HCT116 (cell line): ENCODE results near the gene RNF125. TPM values are rescaled to one million over a fixed set of nuclear protein-coding genes. Genes with fewer than 3 reads are reported as not detected.

Source experiments
- ATAC-seq: fragments of 200-7000 bp; cut with Tn5 transposase; 2 replicates; pipeline ENCODE4 v1.9.1; 2020; ENCODE audit warnings: mild to moderate bottlenecking, moderate library complexity
- BruUV-seq: library from RNA; stranded (reverse); fragments of 400-500 nt; replicated peaks from 2 replicates; lab custom pipeline; 2021; lab: Mats Ljungman, UMichigan
- CTCF ChIA-PET: fragments of 300-600 bp; sonication (Branson Sonifier 250); formaldehyde crosslinking; loops from one replicate; lab custom pipeline; 2021; ENCODE audit warnings: antibody characterized with exemption; lab: Charles Lee
- POLR2A ChIA-PET: fragments of 300-600, 350-600 bp; sonication (Branson Sonifier 250); formaldehyde crosslinking; loops from one replicate; lab custom pipeline; 2021; ENCODE audit warnings: antibody characterized with exemption; lab: Charles Lee
- RAD21 ChIA-PET, 2 experiments: fragments of 300-600 bp; sonication (Branson Sonifier 250); formaldehyde crosslinking; loops; one replicate each; lab custom pipeline; 2023; ENCODE audit warnings: low total read pairs in 2 of 2; ENCODE audit not compliant: uncharacterized antibody in 2 of 2, unreplicated experiment in 2 of 2, low non-redundant PET in 1 of 2; lab: Charles Lee
- DNase-seq: peaks from one replicate; pipeline ENCODE4 v3.0.0-alpha.2; 2010; ENCODE audit warnings: low read depth, low spot score
- H2AFZ ChIP-seq: fragments of 200-600 bp; shearing (Covaris generic), sonication (generic); 2 replicates; pipeline ENCODE4 v1.6.1; 2017; ENCODE audit warnings: low read depth, mixed run types, mixed read lengths, antibody characterized with exemption, low read length; ENCODE audit not compliant: poor library complexity, severe bottlenecking
- H3K27ac ChIP-seq: 2 replicates; pipeline ENCODE4 v1.5.1; 2012; ENCODE audit warnings: low read depth, low read length
- H3K27me3 ChIP-seq: fragments of 200-600 bp; sonication (generic); 2 replicates; pipeline ENCODE4 v1.6.1; 2016; ENCODE audit warnings: mixed run types, low read length, mixed read lengths; ENCODE audit not compliant: insufficient read depth
- H3K36me3 ChIP-seq, 2 experiments: fragments of 200-500 bp in 1 of 2; fragments of 200-600 bp in 1 of 2; sonication (Bioruptor generic) in 1 of 2; sonication (generic) in 1 of 2; 2 replicates each; pipeline versions ENCODE4 v1.5.1 to v1.6.1; 2014 to 2016; ENCODE audit warnings: low read length in 2 of 2, inconsistent platforms in 1 of 2, mixed read lengths in 1 of 2, mixed run types in 1 of 2; ENCODE audit not compliant: insufficient read depth in 2 of 2, control insufficient read depth in 1 of 2
- H3K4me1 ChIP-seq, 2 experiments: fragments of 200-600 bp in 1 of 2; sonication (generic) in 1 of 2; 2 replicates each; pipeline versions ENCODE4 v1.5.1 to v1.6.1; 2012 to 2017; ENCODE audit warnings: low read length in 2 of 2, inconsistent platforms in 1 of 2, mild to moderate bottlenecking in 1 of 2, mixed read lengths in 1 of 2, mixed run types in 1 of 2, moderate library complexity in 1 of 2; ENCODE audit not compliant: insufficient read depth in 2 of 2, control insufficient read depth in 1 of 2
- H3K4me2 ChIP-seq: fragments of 200-600 bp; sonication (generic); 2 replicates; pipeline ENCODE4 v1.6.1; 2017; ENCODE audit warnings: mixed run types, low read length, mixed read lengths
- H3K4me3 ChIP-seq, 2 experiments: fragments of 200-600 bp in 1 of 2; sonication (generic) in 1 of 2; replicated peaks in 1 of 2; 2 replicates each; pipeline ENCODE4 v1.5.1; 2011 to 2016; ENCODE audit warnings: low read length in 2 of 2, control low read depth in 1 of 2, low read depth in 1 of 2, mild to moderate bottlenecking in 1 of 2, mixed read lengths in 1 of 2, mixed run types in 1 of 2
- H3K79me2 ChIP-seq: fragments of 200-600 bp; sonication (generic); 2 replicates; pipeline ENCODE4 v1.6.1; 2017; ENCODE audit warnings: mild to moderate bottlenecking, mixed run types, low read length, moderate library complexity, mixed read lengths; ENCODE audit not compliant: insufficient read depth
- H3K9ac ChIP-seq: fragments of 200-600 bp; sonication (generic); 2 replicates; pipeline ENCODE4 v1.6.1; 2016; ENCODE audit warnings: low read length, mixed read lengths
- H3K9me2 ChIP-seq: fragments of 200-600 bp; sonication (generic), shearing (Covaris generic); 2 replicates; pipeline ENCODE4 v1.6.1; 2017; ENCODE audit warnings: mixed run types, mild to moderate bottlenecking, moderate library complexity; ENCODE audit not compliant: insufficient read depth
- H3K9me3 ChIP-seq, 2 experiments: fragments of 200-500 bp in 1 of 2; fragments of 200-600 bp in 1 of 2; sonication (Bioruptor generic) in 1 of 2; sonication (generic) in 1 of 2; 2 replicates each; pipeline ENCODE4 v1.6.1; 2014 to 2017; ENCODE audit warnings: low read length in 2 of 2, mixed read lengths in 2 of 2, inconsistent platforms in 1 of 2, low read depth in 1 of 2, mild to moderate bottlenecking in 1 of 2, mixed run types in 1 of 2, moderate library complexity in 1 of 2; ENCODE audit not compliant: control insufficient read depth in 1 of 2, insufficient read depth in 1 of 2
- H4K20me1 ChIP-seq: fragments of 200-600 bp; sonication (generic), shearing (Covaris generic); 2 replicates; pipeline ENCODE4 v1.6.1; 2017; ENCODE audit warnings: mixed run types, mild to moderate bottlenecking, moderate library complexity; ENCODE audit not compliant: insufficient read depth
- CEBPB ChIP-seq: IDR thresholded peaks from 2 replicates; pipeline ENCODE4 v1.6.1; 2012; ENCODE audit warnings: low read depth
- EGR1 ChIP-seq: IDR thresholded peaks from 2 replicates; pipeline ENCODE4 v1.6.1; 2012; ENCODE audit warnings: low read depth
- ELF1 ChIP-seq: IDR thresholded peaks from 2 replicates; pipeline ENCODE4 v1.6.1; 2012; ENCODE audit warnings: low read depth, borderline replicate concordance
- FOSL1 ChIP-seq: IDR thresholded peaks from 2 replicates; pipeline ENCODE4 v1.6.1; 2012; ENCODE audit warnings: low read depth
- JUND ChIP-seq: IDR thresholded peaks from 2 replicates; pipeline ENCODE4 v1.6.1; 2012
- POLR2A ChIP-seq: IDR thresholded peaks from 2 replicates; pipeline ENCODE4 v1.7.0; 2011; ENCODE audit warnings: borderline replicate concordance; ENCODE audit not compliant: insufficient read depth, insufficient read length; ENCODE audit errors: extremely low read depth
- POLR2AphosphoS5 ChIP-seq: IDR thresholded peaks from 2 replicates; pipeline ENCODE4 v1.6.1; 2011; ENCODE audit warnings: mild to moderate bottlenecking, low read depth, low read length, moderate library complexity
- RAD21 ChIP-seq: IDR thresholded peaks from 2 replicates; pipeline ENCODE4 v1.6.1; 2012; ENCODE audit warnings: low read depth, mild to moderate bottlenecking
- SIN3A ChIP-seq: IDR thresholded peaks from 2 replicates; pipeline ENCODE4 v1.6.1; 2012; ENCODE audit warnings: low read depth
- SP1 ChIP-seq: IDR thresholded peaks from 2 replicates; pipeline ENCODE4 v1.6.1; 2012; ENCODE audit warnings: low read depth
- SRF ChIP-seq: IDR thresholded peaks from 2 replicates; pipeline ENCODE4 v1.6.1; 2012; ENCODE audit warnings: low read depth
- TCF7L2 ChIP-seq: IDR thresholded peaks from 2 replicates; pipeline ENCODE4 v1.7.0; 2011; ENCODE audit warnings: borderline replicate concordance, inconsistent platforms; ENCODE audit not compliant: insufficient read depth, insufficient read length; ENCODE audit errors: extremely low read depth
- ZFX ChIP-seq: fragments of 450-650 bp; IDR thresholded peaks from 2 replicates; pipeline ENCODE4 v1.6.1; 2017
- ZNF274 ChIP-seq: fragments of 200-500 bp; sonication (Bioruptor generic); IDR thresholded peaks from 2 replicates; pipeline ENCODE4 v1.6.1; 2014; ENCODE audit warnings: mild to moderate bottlenecking, low read depth, low read length, inconsistent platforms
- intact Hi-C: fragments of 100-400 bp; cut with micrococcal nuclease; formaldehyde crosslinking; loops from 2 replicates; pipeline ENCODE4 v1.10.0; 2022
- total RNA-seq: library from RNA; stranded (reverse); gene quantifications from one replicate; pipeline ENCODE4 v1.2.1, GENCODE V29; 2021; ENCODE audit not compliant: unreplicated experiment
- TF ChIP-seq, protein P1 (sequence below): IDR thresholded peaks from 2 replicates; pipeline ENCODE4 v1.6.1; 2012
- TF ChIP-seq, protein P2 (sequence below): IDR thresholded peaks from 2 replicates; pipeline ENCODE4 v1.6.1; 2012
- TF ChIP-seq, protein P3 (sequence below): IDR thresholded peaks from 2 replicates; pipeline ENCODE4 v1.6.1; 2012; ENCODE audit warnings: low read depth

RNF125 gene
- total RNA-seq, 1 experiment from 2014 or later: 7.4 TPM

DNA sequence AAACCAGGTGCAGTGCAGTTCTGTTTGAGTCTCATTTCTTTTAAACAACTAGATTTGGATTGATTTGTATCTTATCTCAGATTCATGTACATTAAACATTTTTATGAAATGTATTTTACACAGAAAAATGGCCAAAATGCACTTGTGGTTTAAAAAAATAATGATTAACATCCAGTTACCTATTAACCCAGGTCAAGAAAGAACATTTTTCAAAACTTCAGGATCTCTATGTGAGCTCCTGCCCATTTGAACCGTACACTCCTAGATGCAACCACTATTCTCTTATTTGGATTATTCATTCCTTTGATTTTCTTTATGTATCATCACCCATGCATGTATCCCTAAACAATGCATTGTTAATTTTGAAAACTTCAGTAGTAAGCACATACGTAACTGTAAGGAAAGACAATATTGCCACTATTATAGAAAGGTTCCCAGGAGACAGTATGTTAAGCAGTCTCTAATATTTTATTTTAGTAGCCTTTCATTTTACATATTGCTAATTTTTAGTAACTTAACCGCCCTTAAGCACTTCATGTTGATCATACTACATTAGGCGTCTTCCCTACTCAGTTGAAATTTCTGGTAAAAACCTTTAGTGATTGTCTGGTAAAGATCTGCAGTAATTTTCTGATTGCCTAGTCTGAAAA is 95.8 kb downstream of the RNF125 start:
- Histone ChIP-seq H3K9ac (no peak overlapping the region), H3K4me2 (no peak overlapping the region), H2AFZ (no peak overlapping the region), H3K4me1 (no peaks in the 10 kb centered on the region), H3K9me2 (no peaks in the 10 kb centered on the region), H4K20me1 (peaks cover 3% of the 10 kb centered on the region; the same call in 1 of the 2 replicates), H3K36me3 (peaks cover 16 to 41% of the 10 kb centered on the region in 2 experiments), H3K79me2 (peaks cover 99% of the 10 kb centered on the region), H3K27ac (no peak overlapping the region), H3K27me3 (no peaks in the 10 kb centered on the region), H3K4me3 (no peak overlapping the region), H3K9me3 (no peaks in the 10 kb centered on the region)
- no TSS peak for BruUV-seq
- DNase-seq: no peak
- intact Hi-C loops: no loop called here
- CTCF ChIA-PET: no interaction called here
- no peak for ATAC-seq
- TF ChIP-seq SP1 (no peak), RAD21 (no peak), POLR2AphosphoS5 (no peak), FOSL1 (no peak), SRF (no peak), SIN3A (no peak), ZNF274 (no peak), ELF1 (no peak), JUND (no peak), EGR1 (no peak), CEBPB (no peak), POLR2A (no peak), TCF7L2 (no peak), ZFX (no peak)
- TF ChIP-seq, protein P1, sequence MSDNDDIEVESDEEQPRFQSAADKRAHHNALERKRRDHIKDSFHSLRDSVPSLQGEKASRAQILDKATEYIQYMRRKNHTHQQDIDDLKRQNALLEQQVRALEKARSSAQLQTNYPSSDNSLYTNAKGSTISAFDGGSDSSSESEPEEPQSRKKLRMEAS: no peak
- TF ChIP-seq, protein P2, sequence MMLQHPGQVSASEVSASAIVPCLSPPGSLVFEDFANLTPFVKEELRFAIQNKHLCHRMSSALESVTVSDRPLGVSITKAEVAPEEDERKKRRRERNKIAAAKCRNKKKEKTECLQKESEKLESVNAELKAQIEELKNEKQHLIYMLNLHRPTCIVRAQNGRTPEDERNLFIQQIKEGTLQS: no peak
- TF ChIP-seq, protein P3, sequence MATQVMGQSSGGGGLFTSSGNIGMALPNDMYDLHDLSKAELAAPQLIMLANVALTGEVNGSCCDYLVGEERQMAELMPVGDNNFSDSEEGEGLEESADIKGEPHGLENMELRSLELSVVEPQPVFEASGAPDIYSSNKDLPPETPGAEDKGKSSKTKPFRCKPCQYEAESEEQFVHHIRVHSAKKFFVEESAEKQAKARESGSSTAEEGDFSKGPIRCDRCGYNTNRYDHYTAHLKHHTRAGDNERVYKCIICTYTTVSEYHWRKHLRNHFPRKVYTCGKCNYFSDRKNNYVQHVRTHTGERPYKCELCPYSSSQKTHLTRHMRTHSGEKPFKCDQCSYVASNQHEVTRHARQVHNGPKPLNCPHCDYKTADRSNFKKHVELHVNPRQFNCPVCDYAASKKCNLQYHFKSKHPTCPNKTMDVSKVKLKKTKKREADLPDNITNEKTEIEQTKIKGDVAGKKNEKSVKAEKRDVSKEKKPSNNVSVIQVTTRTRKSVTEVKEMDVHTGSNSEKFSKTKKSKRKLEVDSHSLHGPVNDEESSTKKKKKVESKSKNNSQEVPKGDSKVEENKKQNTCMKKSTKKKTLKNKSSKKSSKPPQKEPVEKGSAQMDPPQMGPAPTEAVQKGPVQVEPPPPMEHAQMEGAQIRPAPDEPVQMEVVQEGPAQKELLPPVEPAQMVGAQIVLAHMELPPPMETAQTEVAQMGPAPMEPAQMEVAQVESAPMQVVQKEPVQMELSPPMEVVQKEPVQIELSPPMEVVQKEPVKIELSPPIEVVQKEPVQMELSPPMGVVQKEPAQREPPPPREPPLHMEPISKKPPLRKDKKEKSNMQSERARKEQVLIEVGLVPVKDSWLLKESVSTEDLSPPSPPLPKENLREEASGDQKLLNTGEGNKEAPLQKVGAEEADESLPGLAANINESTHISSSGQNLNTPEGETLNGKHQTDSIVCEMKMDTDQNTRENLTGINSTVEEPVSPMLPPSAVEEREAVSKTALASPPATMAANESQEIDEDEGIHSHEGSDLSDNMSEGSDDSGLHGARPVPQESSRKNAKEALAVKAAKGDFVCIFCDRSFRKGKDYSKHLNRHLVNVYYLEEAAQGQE: no peak
- POLR2A ChIA-PET: no interaction called here
- RAD21 ChIA-PET: no interaction called here
